ENCODE data around the gene ZMYM3. TPM values are rescaled to one million over a fixed set of nuclear protein-coding genes. Genes with fewer than 3 reads are reported as not detected.

ZMYM3 gene
- total and polyA plus RNA-seq, 2 of the 4 experiments (the other 2 are of a cell fraction), result 10.0 to 28.1 TPM

DNA sequence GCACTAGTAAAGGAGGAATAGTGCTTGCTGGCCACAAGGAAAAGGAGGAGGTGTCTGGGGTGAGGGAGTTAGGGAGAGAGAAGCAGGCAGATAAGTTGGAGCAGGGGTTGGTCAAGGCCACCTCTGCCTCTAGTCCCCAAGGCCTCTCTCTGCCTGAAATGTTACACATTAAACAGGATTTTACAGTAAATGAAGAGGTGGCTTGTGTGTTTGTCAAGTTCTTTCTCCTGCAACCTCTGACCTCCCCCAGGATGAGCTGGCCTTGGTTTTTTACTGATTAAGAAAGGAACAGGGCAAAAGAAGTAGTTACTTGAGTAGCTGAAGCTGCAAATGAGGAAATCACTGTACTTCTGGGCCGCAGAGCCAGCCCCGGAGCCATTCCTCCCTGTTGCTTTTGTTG is 28.9 kb downstream of the ZMYM3 start:
- H2BK20ac ChIP-seq (ENCODE audit: low read depth, low read length), result no peak overlapping the region
- BruUV-seq (replicated peaks), result no TSS peak
- no peak overlapping the region for H2AK9ac ChIP-seq (replicated peaks; ENCODE audit: low read depth, low read length, poor library complexity)
- H3K79me1 ChIP-seq (ENCODE audit: low read depth in 1 of 2, low read length in 2 of 2), result no peaks in the 10 kb centered on the region
- H3K36me3 ChIP-seq (ENCODE audit: control insufficient read depth, insufficient read depth, low read length), result no peaks in the 10 kb centered on the region
- H2AK5ac ChIP-seq (ENCODE audit: low read depth, low read length), result no peak overlapping the region
- no peak overlapping the region for H2BK15ac ChIP-seq (ENCODE audit: low read depth, low read length)
- H3K4me1 ChIP-seq (ENCODE audit: control insufficient read depth, insufficient read depth, low read length), result no peaks in the 10 kb centered on the region
- no peak overlapping the region for H3K4me3 ChIP-seq (ENCODE audit: insufficient read depth, low read depth, low read length)
- H3K9me1 ChIP-seq (ENCODE audit: insufficient read depth, low read length), result no peaks in the 10 kb centered on the region
- no peak overlapping the region for H3K4ac ChIP-seq (ENCODE audit: low read depth, low read length)
- ChIA-PET POLR2A (ENCODE audit: unreplicated experiment) (no interaction called here), CTCF (no interaction called here)
- no peak overlapping the region for H4K5ac ChIP-seq (ENCODE audit: low read depth, low read length)
- no peak overlapping the region for H3K9ac ChIP-seq (ENCODE audit: low read depth, low read length)
- peaks cover 6% of the 10 kb centered on the region; the same call in 1 of the 2 replicates for H3K27me3 ChIP-seq (ENCODE audit: control insufficient read depth, insufficient read depth, low read length)
- no peaks in the 10 kb centered on the region for H3K9me3 ChIP-seq (ENCODE audit: control insufficient read depth, insufficient read depth, low read length)
- H4K20me1 ChIP-seq (ENCODE audit: insufficient read depth, low read length), result no peaks in the 10 kb centered on the region
- TF ChIP-seq, protein P1, sequence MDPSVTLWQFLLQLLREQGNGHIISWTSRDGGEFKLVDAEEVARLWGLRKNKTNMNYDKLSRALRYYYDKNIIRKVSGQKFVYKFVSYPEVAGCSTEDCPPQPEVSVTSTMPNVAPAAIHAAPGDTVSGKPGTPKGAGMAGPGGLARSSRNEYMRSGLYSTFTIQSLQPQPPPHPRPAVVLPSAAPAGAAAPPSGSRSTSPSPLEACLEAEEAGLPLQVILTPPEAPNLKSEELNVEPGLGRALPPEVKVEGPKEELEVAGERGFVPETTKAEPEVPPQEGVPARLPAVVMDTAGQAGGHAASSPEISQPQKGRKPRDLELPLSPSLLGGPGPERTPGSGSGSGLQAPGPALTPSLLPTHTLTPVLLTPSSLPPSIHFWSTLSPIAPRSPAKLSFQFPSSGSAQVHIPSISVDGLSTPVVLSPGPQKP (IDR thresholded peaks at IDR 0.05; ENCODE audit: borderline replicate concordance, low read depth, low read length), result no peak
- TF ChIP-seq SMC3 (IDR thresholded peaks at IDR 0.05; ENCODE audit: low read depth, low read length) (no peak), MXI1 (IDR thresholded peaks at IDR 0.05; ENCODE audit: borderline replicate concordance, low read depth, low read length) (no peak), CEBPB (IDR thresholded peaks at IDR 0.05; ENCODE audit: low read depth, low read length) (no peak), POLR2A (IDR thresholded peaks at IDR 0.05; ENCODE audit: low read depth, low read length) (no peak), MAZ (IDR thresholded peaks at IDR 0.05; ENCODE audit: borderline replicate concordance, low read depth, low read length) (no peak), MAFK (IDR thresholded peaks at IDR 0.05; ENCODE audit: low read depth, low read length) (no peak), RFX5 (IDR thresholded peaks at IDR 0.05; ENCODE audit: low read depth, low read length) (no peak), CHD1 (IDR thresholded peaks at IDR 0.05; ENCODE audit: low read depth, low read length) (no peak), RCOR1 (IDR thresholded peaks at IDR 0.05; ENCODE audit: insufficient replicate concordance, low read length) (no peak), BHLHE40 (IDR thresholded peaks at IDR 0.05; ENCODE audit: low read depth, low read length) (no peak), NFE2L2 (IDR thresholded peaks at IDR 0.05; ENCODE audit: low read depth, low read length) (no peak), RAD21 (IDR thresholded peaks at IDR 0.05; ENCODE audit: low read length) (no peak), FOS (IDR thresholded peaks at IDR 0.05; ENCODE audit: low read depth, low read length) (no peak)
- TF ChIP-seq, protein P2, sequence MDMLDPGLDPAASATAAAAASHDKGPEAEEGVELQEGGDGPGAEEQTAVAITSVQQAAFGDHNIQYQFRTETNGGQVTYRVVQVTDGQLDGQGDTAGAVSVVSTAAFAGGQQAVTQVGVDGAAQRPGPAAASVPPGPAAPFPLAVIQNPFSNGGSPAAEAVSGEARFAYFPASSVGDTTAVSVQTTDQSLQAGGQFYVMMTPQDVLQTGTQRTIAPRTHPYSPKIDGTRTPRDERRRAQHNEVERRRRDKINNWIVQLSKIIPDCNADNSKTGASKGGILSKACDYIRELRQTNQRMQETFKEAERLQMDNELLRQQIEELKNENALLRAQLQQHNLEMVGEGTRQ (IDR thresholded peaks at IDR 0.05; ENCODE audit: low read depth, low read length), result no peak
- TF ChIP-seq, protein P3, sequence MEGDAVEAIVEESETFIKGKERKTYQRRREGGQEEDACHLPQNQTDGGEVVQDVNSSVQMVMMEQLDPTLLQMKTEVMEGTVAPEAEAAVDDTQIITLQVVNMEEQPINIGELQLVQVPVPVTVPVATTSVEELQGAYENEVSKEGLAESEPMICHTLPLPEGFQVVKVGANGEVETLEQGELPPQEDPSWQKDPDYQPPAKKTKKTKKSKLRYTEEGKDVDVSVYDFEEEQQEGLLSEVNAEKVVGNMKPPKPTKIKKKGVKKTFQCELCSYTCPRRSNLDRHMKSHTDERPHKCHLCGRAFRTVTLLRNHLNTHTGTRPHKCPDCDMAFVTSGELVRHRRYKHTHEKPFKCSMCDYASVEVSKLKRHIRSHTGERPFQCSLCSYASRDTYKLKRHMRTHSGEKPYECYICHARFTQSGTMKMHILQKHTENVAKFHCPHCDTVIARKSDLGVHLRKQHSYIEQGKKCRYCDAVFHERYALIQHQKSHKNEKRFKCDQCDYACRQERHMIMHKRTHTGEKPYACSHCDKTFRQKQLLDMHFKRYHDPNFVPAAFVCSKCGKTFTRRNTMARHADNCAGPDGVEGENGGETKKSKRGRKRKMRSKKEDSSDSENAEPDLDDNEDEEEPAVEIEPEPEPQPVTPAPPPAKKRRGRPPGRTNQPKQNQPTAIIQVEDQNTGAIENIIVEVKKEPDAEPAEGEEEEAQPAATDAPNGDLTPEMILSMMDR (conservative IDR thresholded peaks at IDR 0.05; ENCODE audit: low read depth, low read length), result no peak
- H4K91ac ChIP-seq (ENCODE audit: insufficient read depth, low read depth, low read length), result no peak overlapping the region
- no peak overlapping the region for H3K23ac ChIP-seq (ENCODE audit: low read depth, low read length)
- DNase-seq (no peak), ATAC-seq (ENCODE audit: low read depth) (no peak)
- no peak overlapping the region for H3K14ac ChIP-seq (replicated peaks; ENCODE audit: low read depth, low read length)
- H2AFZ ChIP-seq (replicated peaks; ENCODE audit: low read length, poor library complexity), result no peak overlapping the region
- H2BK120ac ChIP-seq (ENCODE audit: low read depth, low read length), result no peak overlapping the region
- no peak overlapping the region for H3K27ac ChIP-seq (ENCODE audit: insufficient read depth, low read length)
- WGBS, 2 experiments (ENCODE audit: extremely low coverage in 2 of 2, insufficient read length in 1 of 2), result no CpG with 5 or more reads among the region's 2 CpGs
- dilution Hi-C loops (cut with HindIII; ENCODE audit: low sequenced_read_pairs, unreplicated experiment), result no loop called here
- in situ Hi-C loops (cut with MboI; ENCODE audit: low sequenced_read_pairs), result no loop called here
- no peak overlapping the region for H3K4me2 ChIP-seq (ENCODE audit: low read depth, low read length)
- no peak overlapping the region for H4K8ac ChIP-seq (ENCODE audit: low read depth in 2 of 2, low read length in 2 of 2)
- no peak overlapping the region for H2BK5ac ChIP-seq (ENCODE audit: low read depth, low read length, poor library complexity, severe bottlenecking)
- no peak overlapping the region for H3K18ac ChIP-seq (ENCODE audit: low read depth, low read length)
- no peak overlapping the region for H3K56ac ChIP-seq (ENCODE audit: extremely low read depth, insufficient read depth, low read length)
- intact Hi-C loops (cut with micrococcal nuclease), result no loop called here

Data from IMR-90 (cell line).